Ascending aorta (tissue), 2 donors: Measurements from ENCODE around the gene CABLES1. TPM values are rescaled to one million over a fixed set of nuclear protein-coding genes. Genes with fewer than 3 reads are reported as not detected.

Experiments used
- DNase-seq, 2 donors: peaks; one replicate each; pipeline ENCODE4 v3.0.0-alpha.2; 2019; ENCODE audit warnings: low spot score in 2 of 2
- H3K27ac ChIP-seq, 2 donors: fragments of 200-600 bp; sonication (generic); one replicate each; pipeline ENCODE4 v1.5.1; 2016 to 2017; ENCODE audit warnings: mild to moderate bottlenecking in 1 of 2
- H3K27me3 ChIP-seq: fragments of 200-600 bp; sonication (generic); one replicate; pipeline ENCODE4 v1.5.1; 2017
- H3K36me3 ChIP-seq, 2 donors: fragments of 200-600 bp; sonication (generic); one replicate each; pipeline ENCODE4 v1.5.1; 2016
- H3K4me1 ChIP-seq, 2 donors: fragments of 200-600 bp; sonication (generic); one replicate each; pipeline ENCODE4 v1.5.1; 2016 to 2017; ENCODE audit warnings: mild to moderate bottlenecking in 1 of 2
- H3K4me3 ChIP-seq, 2 donors: fragments of 200-600 bp; sonication (generic); one replicate each; pipeline ENCODE4 v1.5.1; 2016 to 2017; ENCODE audit warnings: mild to moderate bottlenecking in 1 of 2
- H3K9me3 ChIP-seq, 2 donors: fragments of 200-600 bp; sonication (generic); one replicate each; pipeline ENCODE4 v1.5.1; 2016
- intact Hi-C: fragments of 100-400 bp; cut with DNase I; formaldehyde crosslinking; loops from one replicate; pipeline ENCODE4 v1.15.1; 2023
- total RNA-seq: library from RNA; depleted of rRNA; stranded (reverse); fragments of >200 nt; gene quantifications from one replicate; pipeline ENCODE4 v1.1.0, GENCODE V29; 2016
- TF ChIP-seq, protein P1 (sequence below), 3 experiments: fragments of 200-600 bp in 2 of 3; fragments of 450-650 bp in 1 of 3; sonication (generic) in 2 of 3; IDR thresholded peaks; one replicate each; pipeline ENCODE4 v1.5.1; 2016 to 2019; ENCODE audit warnings: antibody characterized with exemption in 3 of 3, mild to moderate bottlenecking in 1 of 3, moderate library complexity in 1 of 3

The CABLES1 gene
- total RNA-seq, 1 donor from 2014 or later = 5.4 TPM

DNA sequence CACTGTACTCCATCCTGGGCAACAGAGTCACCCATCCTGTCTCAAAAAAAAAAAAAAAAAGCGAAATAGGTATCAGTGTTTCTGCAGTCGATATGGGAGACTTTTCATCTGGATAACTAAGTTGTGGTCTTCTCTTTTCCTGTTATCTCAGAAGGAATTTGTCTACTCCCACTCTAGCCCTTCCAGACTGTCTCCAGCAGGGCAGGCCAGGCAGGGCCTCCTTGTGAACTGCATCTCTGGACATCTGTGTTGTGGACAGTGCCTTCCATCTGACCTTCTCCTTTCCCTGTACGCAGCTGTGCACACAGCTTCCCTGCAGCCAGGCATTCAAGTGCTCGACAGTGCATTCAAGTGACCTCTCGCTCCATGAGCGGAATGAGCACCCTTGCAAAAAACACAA, 110.2 kb downstream of the CABLES1 start:
- Histone ChIP-seq H3K4me1 (peaks cover 0 to under 1% of the 10 kb centered on the region in 2 donors), H3K9me3 (no peaks in the 10 kb centered on the region)
- TF ChIP-seq, protein P1, sequence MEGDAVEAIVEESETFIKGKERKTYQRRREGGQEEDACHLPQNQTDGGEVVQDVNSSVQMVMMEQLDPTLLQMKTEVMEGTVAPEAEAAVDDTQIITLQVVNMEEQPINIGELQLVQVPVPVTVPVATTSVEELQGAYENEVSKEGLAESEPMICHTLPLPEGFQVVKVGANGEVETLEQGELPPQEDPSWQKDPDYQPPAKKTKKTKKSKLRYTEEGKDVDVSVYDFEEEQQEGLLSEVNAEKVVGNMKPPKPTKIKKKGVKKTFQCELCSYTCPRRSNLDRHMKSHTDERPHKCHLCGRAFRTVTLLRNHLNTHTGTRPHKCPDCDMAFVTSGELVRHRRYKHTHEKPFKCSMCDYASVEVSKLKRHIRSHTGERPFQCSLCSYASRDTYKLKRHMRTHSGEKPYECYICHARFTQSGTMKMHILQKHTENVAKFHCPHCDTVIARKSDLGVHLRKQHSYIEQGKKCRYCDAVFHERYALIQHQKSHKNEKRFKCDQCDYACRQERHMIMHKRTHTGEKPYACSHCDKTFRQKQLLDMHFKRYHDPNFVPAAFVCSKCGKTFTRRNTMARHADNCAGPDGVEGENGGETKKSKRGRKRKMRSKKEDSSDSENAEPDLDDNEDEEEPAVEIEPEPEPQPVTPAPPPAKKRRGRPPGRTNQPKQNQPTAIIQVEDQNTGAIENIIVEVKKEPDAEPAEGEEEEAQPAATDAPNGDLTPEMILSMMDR (IDR thresholded peaks at IDR 0.05) = no peak

DNA sequence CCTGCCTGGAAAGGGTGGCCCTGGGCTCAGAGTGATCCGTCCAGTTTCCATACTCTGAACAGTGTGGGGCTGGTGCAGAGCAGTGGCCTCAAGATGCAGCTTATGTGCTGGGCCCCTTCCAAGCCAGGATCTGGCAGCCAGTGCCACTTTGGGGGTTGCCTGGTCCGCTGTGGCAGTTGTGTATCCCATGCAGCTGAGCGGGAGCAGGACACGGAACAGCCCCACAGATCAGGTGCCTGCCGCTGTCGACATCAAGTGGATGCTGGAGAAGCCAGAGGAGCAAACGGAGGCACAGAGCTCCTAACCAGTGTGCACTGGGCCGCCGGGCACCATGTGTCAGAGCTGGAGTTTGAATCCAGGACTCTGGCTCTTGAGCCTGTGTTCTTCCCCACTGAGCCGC, 112.0 kb downstream of the CABLES1 start:
- H3K4me1 ChIP-seq = peaks cover 0 to 12% of the 10 kb centered on the region in 2 donors
- DNase-seq = no peak
- intact Hi-C loops = no loop called here
- TF ChIP-seq, protein P1 (IDR thresholded peaks at IDR 0.05) = no peak
- H3K27me3 ChIP-seq = no peaks in the 10 kb centered on the region
- no peak overlapping the region for H3K4me3 ChIP-seq
- H3K27ac ChIP-seq = no peak overlapping the region
- peaks cover 15 to 41% of the 10 kb centered on the region in 2 donors for H3K36me3 ChIP-seq
- H3K9me3 ChIP-seq = no peaks in the 10 kb centered on the region

More for the DNA sequence above, 110.2 kb downstream of the CABLES1 start:
- no peak overlapping the region for H3K27ac ChIP-seq
- no peak overlapping the region for H3K4me3 ChIP-seq
- intact Hi-C loops = no loop called here
- peaks cover 15 to 41% of the 10 kb centered on the region in 2 donors for H3K36me3 ChIP-seq
- H3K27me3 ChIP-seq = no peaks in the 10 kb centered on the region
- DNase-seq = no peak

DNA sequence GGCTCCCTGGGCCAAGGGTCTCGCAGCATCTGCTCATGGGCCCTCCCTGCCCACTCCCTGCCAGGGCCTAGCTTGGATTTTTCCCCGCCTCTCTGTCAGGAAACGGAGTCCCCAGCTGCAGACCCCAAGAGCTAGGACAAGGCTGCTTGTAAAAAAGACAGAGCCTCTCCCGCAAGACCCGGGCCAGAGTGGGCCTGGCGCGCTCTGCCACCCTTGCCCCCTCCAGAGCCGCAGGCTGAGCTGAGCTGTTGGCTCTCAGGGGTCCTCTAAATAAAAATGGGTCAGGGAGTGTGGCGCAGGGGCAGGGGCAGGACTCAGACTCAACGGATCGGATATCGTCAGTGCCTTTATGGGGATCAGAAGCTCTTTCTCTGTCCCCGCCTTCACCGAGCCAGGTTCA, 112.6 kb downstream of the CABLES1 start:
- no peak for DNase-seq
- intact Hi-C loops = no loop called here
- Histone ChIP-seq H3K4me1 (peaks cover 0 to 12% of the 10 kb centered on the region in 2 donors), H3K36me3 (peaks cover 15 to 41% of the 10 kb centered on the region in 2 donors), H3K27me3 (no peaks in the 10 kb centered on the region), H3K9me3 (no peaks in the 10 kb centered on the region), H3K4me3 (no peak overlapping the region), H3K27ac (no peak overlapping the region)
- TF ChIP-seq, protein P1 (IDR thresholded peaks at IDR 0.05) = no peak

- H3K27ac ChIP-seq = no peak overlapping the region
- TF ChIP-seq, protein P1 (IDR thresholded peaks at IDR 0.05) = no peak
- H3K4me3 ChIP-seq = no peak overlapping the region
- DNase-seq = no peak
- no peaks in the 10 kb centered on the region for H3K27me3 ChIP-seq
- H3K36me3 ChIP-seq = peaks cover 18 to 50% of the 10 kb centered on the region in 2 donors
- peaks cover 0 to 12% of the 10 kb centered on the region in 2 donors for H3K4me1 ChIP-seq
- no peaks in the 10 kb centered on the region for H3K9me3 ChIP-seq
- intact Hi-C loops = no loop called here
These were observed 113.5 kb downstream of the CABLES1 start for GRCh38 chr18:23248826-23249225.

DNA sequence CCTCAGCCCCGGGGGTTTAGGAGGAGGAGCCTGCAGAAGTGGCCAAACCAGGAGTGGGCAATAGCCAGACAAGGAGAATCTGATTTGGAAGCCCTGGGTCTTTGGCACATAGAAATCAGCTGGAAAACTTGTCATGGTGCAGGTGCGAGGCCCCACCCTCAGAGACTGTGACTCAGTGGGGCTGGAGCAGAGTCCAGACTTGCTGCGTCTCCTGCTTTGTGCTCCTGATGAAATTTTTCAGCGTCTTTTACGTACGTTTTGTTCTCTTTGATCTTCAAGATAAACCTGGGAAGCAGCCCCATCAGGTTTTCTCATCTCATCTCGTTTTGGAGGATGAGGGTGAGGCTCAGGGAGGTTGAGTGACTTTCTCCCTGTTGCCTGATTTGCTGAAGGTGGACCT, 114.1 kb downstream of the CABLES1 start:
- intact Hi-C loops = no loop called here
- peaks cover 23 to 55% of the 10 kb centered on the region in 2 donors for H3K36me3 ChIP-seq
- H3K27ac ChIP-seq = peak overlapping the region in 1 of 2 donors; percentile 11
- H3K27me3 ChIP-seq = no peaks in the 10 kb centered on the region
- TF ChIP-seq, protein P1 (IDR thresholded peaks at IDR 0.05) = no peak
- no peak overlapping the region for H3K4me3 ChIP-seq
- no peak for DNase-seq
- H3K4me1 ChIP-seq = peaks cover 0 to 12% of the 10 kb centered on the region in 2 donors
- no peaks in the 10 kb centered on the region for H3K9me3 ChIP-seq
